SK-N-MC (cell line): ENCODE measurements around the gene DRP2.

Experiments
- EZH2 ChIP-seq: fragments of 200-600 bp; sonication (generic); IDR thresholded peaks from one replicate; pipeline ENCODE4 v1.6.1; 2017; ENCODE audit warnings: antibody characterized with exemption
- FOXP2 ChIP-seq: optimal IDR thresholded peaks from 2 replicates; pipeline ENCODE3; 2011; ENCODE audit warnings: mild to moderate bottlenecking, moderate library complexity; ENCODE audit not compliant: insufficient read depth; ENCODE audit errors: extremely low read length, control extremely low read depth
- POLR2AphosphoS5 ChIP-seq: IDR thresholded peaks from 2 replicates; pipeline ENCODE4 v1.6.1; 2012; ENCODE audit warnings: mild to moderate bottlenecking, low read depth, low read length, borderline replicate concordance

GRCh38 chrX:101262590-101262989 is 43.0 kb downstream of the DRP2 start:
- no peak for TF ChIP-seq POLR2AphosphoS5
- no peak for TF ChIP-seq FOXP2
- no peak for TF ChIP-seq EZH2
